ENCODE results near the gene MECR.
A peak's percentile ranks its signal among the peaks of the same experiment; 100 is the strongest.

The MECR gene

DNA sequence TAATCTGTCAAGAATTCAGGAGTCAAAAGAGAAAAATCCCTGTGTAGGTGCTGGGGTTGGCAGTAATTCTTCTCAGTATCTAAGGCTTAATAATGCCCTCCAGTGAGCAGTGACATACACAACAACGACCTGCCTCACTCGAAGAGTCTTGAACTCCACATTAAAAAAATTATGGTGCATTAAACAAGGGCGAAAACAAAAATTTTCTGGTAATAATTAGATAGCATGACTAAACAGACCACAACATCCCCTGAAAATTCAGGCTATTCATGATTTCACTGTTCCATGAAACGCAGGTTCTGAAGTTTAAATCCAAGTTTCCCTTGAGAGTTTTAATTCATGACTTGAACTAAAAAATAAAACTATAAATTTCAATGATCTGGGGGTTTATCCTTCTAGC is 54.2 kb downstream of the MECR start:
- no peak for TF ChIP-seq CTCF (conservative IDR thresholded peaks at IDR 0.05)
- H3K27ac ChIP-seq = peak overlapping the region; percentile 5; the same call in 1 of the 2 replicates

DNA sequence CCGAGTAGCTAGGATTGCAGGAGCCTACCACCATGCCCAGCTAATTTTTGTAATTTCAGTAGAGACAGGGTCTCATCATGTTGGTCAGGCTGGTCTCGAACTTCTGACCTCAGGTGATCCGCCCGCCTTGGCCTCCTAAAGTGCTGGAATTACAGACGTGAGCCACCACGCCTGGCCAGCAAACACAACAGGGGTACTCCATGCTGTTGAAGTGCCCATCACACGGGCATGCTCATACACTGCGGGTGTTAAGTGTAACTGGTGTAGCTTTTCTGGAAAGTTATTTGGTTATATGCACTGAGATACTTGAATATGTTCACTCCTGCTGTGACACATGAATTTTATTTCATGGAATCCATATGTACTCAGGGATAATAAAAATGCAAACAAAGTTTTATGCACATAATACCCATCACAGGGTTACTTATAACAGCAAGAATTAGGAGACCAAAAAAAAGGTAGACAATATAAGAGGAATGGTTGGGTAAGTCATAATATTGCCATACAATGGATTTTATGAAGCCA is 58.3 kb downstream of the MECR start:
- TF ChIP-seq CTCF (conservative IDR thresholded peaks at IDR 0.05) = no peak
- H3K27ac ChIP-seq = no peak overlapping the region

GRCh38 chr1:29171521-29171920 is 59.2 kb downstream of the MECR start:
- H3K27ac ChIP-seq = no peak overlapping the region
- no peak for TF ChIP-seq CTCF (conservative IDR thresholded peaks at IDR 0.05)

DNA sequence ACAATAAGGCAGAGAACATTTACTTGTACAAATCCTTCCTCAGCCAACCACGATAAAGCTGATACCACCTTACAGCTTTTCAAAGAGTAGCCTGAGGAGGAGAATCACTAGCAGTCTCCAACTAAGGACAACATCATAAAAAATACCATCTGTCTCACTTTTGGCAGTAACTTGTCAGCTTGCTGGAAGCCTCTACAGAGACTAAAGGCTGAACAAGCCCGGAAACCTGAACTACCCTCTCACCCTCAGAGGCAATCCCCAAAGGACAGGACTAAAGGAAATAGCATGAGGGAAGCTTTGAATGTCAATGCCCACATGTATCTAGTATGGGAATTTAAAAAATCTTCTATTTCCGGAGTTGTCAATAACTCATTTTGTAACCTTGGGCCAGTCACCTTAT is 59.6 kb downstream of the MECR start:
- H3K27ac ChIP-seq = no peak overlapping the region
- TF ChIP-seq CTCF (conservative IDR thresholded peaks at IDR 0.05) = no peak

GRCh38 chr1:29169976-29170375 is 60.8 kb downstream of the MECR start:
- no peak overlapping the region for H3K27ac ChIP-seq
- TF ChIP-seq CTCF (conservative IDR thresholded peaks at IDR 0.05) = no peak

GRCh38 chr1:29167904-29168303 is 62.8 kb downstream of the MECR start:
- TF ChIP-seq CTCF (conservative IDR thresholded peaks at IDR 0.05) = no peak
- H3K27ac ChIP-seq = no peak overlapping the region

DNA sequence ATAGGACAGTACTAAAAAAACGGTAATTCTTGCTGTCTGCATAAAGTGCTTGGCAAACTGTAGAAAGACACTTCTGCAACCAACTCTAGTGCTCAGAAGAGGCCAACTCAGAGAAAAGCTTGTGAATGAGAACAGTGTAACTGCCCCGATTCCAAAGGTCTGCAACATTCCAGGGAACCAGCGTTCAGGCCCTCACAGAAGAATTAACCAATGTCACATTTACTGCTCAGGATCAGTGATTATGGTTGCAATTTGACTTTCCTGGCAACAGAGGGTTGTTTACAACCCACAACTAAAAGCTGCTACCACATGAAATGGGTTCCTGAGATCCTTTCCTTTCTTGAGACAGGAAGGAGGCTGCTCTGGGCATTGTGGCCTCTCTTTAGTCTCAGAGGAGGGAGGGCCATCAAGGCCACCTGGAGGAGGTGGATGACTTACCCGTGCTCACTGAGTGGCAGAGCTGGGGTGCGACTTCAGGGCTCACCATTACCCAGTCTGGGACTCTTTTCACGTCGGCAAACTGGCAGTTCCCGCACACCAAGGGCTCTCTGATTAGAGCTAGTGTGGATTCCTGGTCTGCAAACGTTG is 64.3 kb downstream of the MECR start:
- TF ChIP-seq CTCF (conservative IDR thresholded peaks at IDR 0.05) = no peak
- H3K27ac ChIP-seq = no peak overlapping the region

Measured in VCaP (cell line).